ENCODE measurements around the gene KIAA0825. TPM values are rescaled to one million over a fixed set of nuclear protein-coding genes. Genes with fewer than 3 reads are reported as not detected.

KIAA0825 gene
- total RNA-seq, 2 experiments from 2014 or later: 0.32 to 0.54 TPM

- H3K4me3 Mint-ChIP-seq: no peak overlapping the region
- H3K9me3 Mint-ChIP-seq: no peaks in the 10 kb centered on the region
- no peak overlapping the region for H3K27ac Mint-ChIP-seq
- POLR2A ChIA-PET: no interaction called here
- TF ChIP-seq CTCF (IDR thresholded peaks at IDR 0.05): no peak
- no peaks in the 10 kb centered on the region for H3K36me3 Mint-ChIP-seq (ENCODE audit: low read depth)
- ATAC-seq (no peak), DNase-seq (no peak)
- H3K4me1 Mint-ChIP-seq (ENCODE audit: low read depth): no peaks in the 10 kb centered on the region
- intact Hi-C loops (cut with micrococcal nuclease): no loop called here
- no peaks in the 10 kb centered on the region for H3K27me3 Mint-ChIP-seq
- CTCF ChIA-PET: interaction anchor here (1.3 kb wide), 1 partner anchor 8 kb away, joined by 3 read pairs; no protein-coding TSS in a partner anchor
These were observed 307.6 kb downstream of the KIAA0825 start for GRCh38 chr5:94310833-94311232.

GRCh38 chr5:94309141-94309540 is 309.3 kb downstream of the KIAA0825 start:
- intact Hi-C loops (cut with micrococcal nuclease): no loop called here
- Mint-ChIP-seq H3K4me3 (no peak overlapping the region), H3K27ac (no peak overlapping the region), H3K4me1 (ENCODE audit: low read depth) (no peaks in the 10 kb centered on the region), H3K9me3 (no peaks in the 10 kb centered on the region), H3K27me3 (no peaks in the 10 kb centered on the region), H3K36me3 (ENCODE audit: low read depth) (no peaks in the 10 kb centered on the region)
- ChIA-PET CTCF (no interaction called here), POLR2A (no interaction called here)
- DNase-seq: no peak
- ATAC-seq: no peak
- TF ChIP-seq CTCF (IDR thresholded peaks at IDR 0.05): no peak

- ChIA-PET CTCF (no interaction called here), POLR2A (no interaction called here)
- ATAC-seq (no peak), DNase-seq (no peak)
- intact Hi-C loops (cut with micrococcal nuclease): no loop called here
- no peaks in the 10 kb centered on the region for H3K4me1 Mint-ChIP-seq (ENCODE audit: low read depth)
- no peak overlapping the region for H3K4me3 Mint-ChIP-seq
- H3K36me3 Mint-ChIP-seq (ENCODE audit: low read depth): no peaks in the 10 kb centered on the region
- H3K27me3 Mint-ChIP-seq: no peaks in the 10 kb centered on the region
- TF ChIP-seq CTCF (IDR thresholded peaks at IDR 0.05): no peak
- H3K27ac Mint-ChIP-seq: no peak overlapping the region
- H3K9me3 Mint-ChIP-seq: no peaks in the 10 kb centered on the region
These were observed 310.0 kb downstream of the KIAA0825 start for GRCh38 chr5:94308442-94308841.

GRCh38 chr5:94304146-94304545 is 314.3 kb downstream of the KIAA0825 start:
- no peak overlapping the region for H3K27ac Mint-ChIP-seq
- ChIA-PET POLR2A (no interaction called here), CTCF (no interaction called here)
- H3K4me3 Mint-ChIP-seq: no peak overlapping the region
- no peaks in the 10 kb centered on the region for H3K36me3 Mint-ChIP-seq (ENCODE audit: low read depth)
- intact Hi-C loops (cut with micrococcal nuclease): no loop called here
- no peak for DNase-seq
- ATAC-seq: no peak
- H3K9me3 Mint-ChIP-seq: no peaks in the 10 kb centered on the region
- H3K4me1 Mint-ChIP-seq (ENCODE audit: low read depth): no peaks in the 10 kb centered on the region
- no peak for TF ChIP-seq CTCF (IDR thresholded peaks at IDR 0.05)
- H3K27me3 Mint-ChIP-seq: no peaks in the 10 kb centered on the region

GRCh38 chr5:94288937-94289336 is 329.5 kb downstream of the KIAA0825 start:
- CTCF ChIA-PET: no interaction called here
- intact Hi-C loops (cut with micrococcal nuclease): no loop called here
- Mint-ChIP-seq H3K27me3 (no peaks in the 10 kb centered on the region), H3K4me1 (ENCODE audit: low read depth) (no peaks in the 10 kb centered on the region), H3K9me3 (peaks cover 12% of the 10 kb centered on the region), H3K27ac (no peak overlapping the region), H3K36me3 (ENCODE audit: low read depth) (no peaks in the 10 kb centered on the region), H3K4me3 (no peak overlapping the region)
- POLR2A ChIA-PET: no interaction called here
- ATAC-seq (no peak), DNase-seq (no peak)
- TF ChIP-seq CTCF (IDR thresholded peaks at IDR 0.05): no peak

Data from activated CD8-positive, alpha-beta T cell treated with anti-CD3 and anti-CD28 coated beads for 36 hours (primary cell).